DND-41 (cell line): ENCODE measurements around the gene HADHA.

Experiments used
- EZH2 ChIP-seq: IDR thresholded peaks from 3 replicates; pipeline ENCODE4 v1.6.1; 2012; ENCODE audit warnings: borderline replicate concordance, low read depth, mild to moderate bottlenecking, moderate library complexity, low read length, inconsistent platforms; ENCODE audit not compliant: severe bottlenecking
- TF ChIP-seq, protein P1 (sequence below): IDR thresholded peaks from 2 replicates; pipeline ENCODE4 v1.5.1; 2012; ENCODE audit warnings: borderline replicate concordance, low read length, moderate library complexity, mild to moderate bottlenecking; ENCODE audit not compliant: poor library complexity, severe bottlenecking; ENCODE audit errors: extremely low read depth

GRCh38 chr2:26203906-26204305 lies 40.5 kb downstream of the HADHA start:
- TF ChIP-seq, protein P1, sequence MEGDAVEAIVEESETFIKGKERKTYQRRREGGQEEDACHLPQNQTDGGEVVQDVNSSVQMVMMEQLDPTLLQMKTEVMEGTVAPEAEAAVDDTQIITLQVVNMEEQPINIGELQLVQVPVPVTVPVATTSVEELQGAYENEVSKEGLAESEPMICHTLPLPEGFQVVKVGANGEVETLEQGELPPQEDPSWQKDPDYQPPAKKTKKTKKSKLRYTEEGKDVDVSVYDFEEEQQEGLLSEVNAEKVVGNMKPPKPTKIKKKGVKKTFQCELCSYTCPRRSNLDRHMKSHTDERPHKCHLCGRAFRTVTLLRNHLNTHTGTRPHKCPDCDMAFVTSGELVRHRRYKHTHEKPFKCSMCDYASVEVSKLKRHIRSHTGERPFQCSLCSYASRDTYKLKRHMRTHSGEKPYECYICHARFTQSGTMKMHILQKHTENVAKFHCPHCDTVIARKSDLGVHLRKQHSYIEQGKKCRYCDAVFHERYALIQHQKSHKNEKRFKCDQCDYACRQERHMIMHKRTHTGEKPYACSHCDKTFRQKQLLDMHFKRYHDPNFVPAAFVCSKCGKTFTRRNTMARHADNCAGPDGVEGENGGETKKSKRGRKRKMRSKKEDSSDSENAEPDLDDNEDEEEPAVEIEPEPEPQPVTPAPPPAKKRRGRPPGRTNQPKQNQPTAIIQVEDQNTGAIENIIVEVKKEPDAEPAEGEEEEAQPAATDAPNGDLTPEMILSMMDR: no peak
- no peak for TF ChIP-seq EZH2
